Measurements from ENCODE around the gene STEAP3. TPM values are rescaled to one million over a fixed set of nuclear protein-coding genes. Genes with fewer than 3 reads are reported as not detected.

STEAP3 gene
- polyA plus RNA-seq, 1 donor from 2014 or later, result not detected

DNA sequence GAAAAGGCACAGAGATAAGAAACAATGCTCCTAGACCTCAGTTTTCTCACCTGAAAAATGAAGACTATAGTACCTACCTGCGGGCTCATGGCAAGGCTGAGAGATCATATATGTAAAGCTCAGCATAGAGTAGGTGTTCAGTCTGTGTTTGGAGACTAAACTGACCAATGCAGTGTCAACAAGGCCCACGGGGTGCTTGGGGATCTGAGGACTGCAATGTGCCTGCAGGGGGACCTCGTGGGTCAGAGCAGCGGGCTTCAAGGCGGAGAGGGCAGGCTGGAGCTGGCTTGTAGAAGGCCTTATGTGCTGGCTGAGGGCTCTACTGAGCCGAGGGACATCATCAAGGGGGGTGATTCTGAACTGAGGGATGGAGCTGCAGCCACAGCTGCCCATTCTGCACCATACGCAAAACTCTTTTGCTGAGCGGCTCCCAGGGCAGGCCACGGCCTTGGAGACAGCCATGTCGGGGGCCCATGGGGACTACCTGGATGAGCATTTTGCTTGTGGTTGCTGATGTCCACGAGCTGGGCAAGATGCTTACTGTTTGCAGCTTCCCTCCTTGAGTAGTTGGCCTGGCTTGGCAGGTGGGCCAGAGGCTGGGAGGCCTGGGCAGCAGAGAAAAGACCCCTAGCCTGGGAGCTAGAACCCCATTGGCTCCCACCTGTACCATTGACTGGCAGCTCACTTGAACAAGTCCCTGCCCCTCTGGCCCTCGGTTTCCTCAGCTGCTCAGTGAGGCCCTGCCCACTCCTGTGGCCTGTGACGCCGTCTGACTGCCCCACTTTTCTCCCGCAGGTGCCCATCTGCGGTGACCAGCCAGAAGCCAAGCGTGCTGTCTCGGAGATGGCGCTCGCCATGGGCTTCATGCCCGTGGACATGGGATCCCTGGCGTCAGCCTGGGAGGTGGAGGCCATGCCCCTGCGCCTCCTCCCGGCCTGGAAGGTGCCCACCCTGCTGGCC, 23.5 kb downstream of the STEAP3 start:
- no peak overlapping the region for H3K9ac ChIP-seq (ENCODE audit: low read length)
- H3K9me3 ChIP-seq (ENCODE audit: low read length), result no peaks in the 10 kb centered on the region
- no peaks in the 10 kb centered on the region for H4K20me1 ChIP-seq (ENCODE audit: insufficient read depth)
- H2AFZ ChIP-seq (ENCODE audit: low read depth, low read length), result no peak overlapping the region
- H3K4me2 ChIP-seq (ENCODE audit: low read length), result no peak overlapping the region
- H3K9me2 ChIP-seq (ENCODE audit: insufficient read depth, low read length), result no peaks in the 10 kb centered on the region
- H3K27ac ChIP-seq (ENCODE audit: low read length), result no peak overlapping the region
- H3K27me3 ChIP-seq (ENCODE audit: insufficient read depth, low read depth, low read length), result no peaks in the 10 kb centered on the region
- H3F3A ChIP-seq (ENCODE audit: insufficient read depth, low read length, poor library complexity, severe bottlenecking), result no peaks in the 10 kb centered on the region
- no peaks in the 10 kb centered on the region for H3K36me3 ChIP-seq (ENCODE audit: insufficient read depth, low read length)
- TF ChIP-seq EP300 (conservative IDR thresholded peaks at IDR 0.05; ENCODE audit: poor library complexity, severe bottlenecking), result no peak
- TF ChIP-seq, protein P1, sequence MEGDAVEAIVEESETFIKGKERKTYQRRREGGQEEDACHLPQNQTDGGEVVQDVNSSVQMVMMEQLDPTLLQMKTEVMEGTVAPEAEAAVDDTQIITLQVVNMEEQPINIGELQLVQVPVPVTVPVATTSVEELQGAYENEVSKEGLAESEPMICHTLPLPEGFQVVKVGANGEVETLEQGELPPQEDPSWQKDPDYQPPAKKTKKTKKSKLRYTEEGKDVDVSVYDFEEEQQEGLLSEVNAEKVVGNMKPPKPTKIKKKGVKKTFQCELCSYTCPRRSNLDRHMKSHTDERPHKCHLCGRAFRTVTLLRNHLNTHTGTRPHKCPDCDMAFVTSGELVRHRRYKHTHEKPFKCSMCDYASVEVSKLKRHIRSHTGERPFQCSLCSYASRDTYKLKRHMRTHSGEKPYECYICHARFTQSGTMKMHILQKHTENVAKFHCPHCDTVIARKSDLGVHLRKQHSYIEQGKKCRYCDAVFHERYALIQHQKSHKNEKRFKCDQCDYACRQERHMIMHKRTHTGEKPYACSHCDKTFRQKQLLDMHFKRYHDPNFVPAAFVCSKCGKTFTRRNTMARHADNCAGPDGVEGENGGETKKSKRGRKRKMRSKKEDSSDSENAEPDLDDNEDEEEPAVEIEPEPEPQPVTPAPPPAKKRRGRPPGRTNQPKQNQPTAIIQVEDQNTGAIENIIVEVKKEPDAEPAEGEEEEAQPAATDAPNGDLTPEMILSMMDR (IDR thresholded peaks at IDR 0.05; ENCODE audit: poor library complexity, severe bottlenecking), result no peak
- TF ChIP-seq, protein P2, sequence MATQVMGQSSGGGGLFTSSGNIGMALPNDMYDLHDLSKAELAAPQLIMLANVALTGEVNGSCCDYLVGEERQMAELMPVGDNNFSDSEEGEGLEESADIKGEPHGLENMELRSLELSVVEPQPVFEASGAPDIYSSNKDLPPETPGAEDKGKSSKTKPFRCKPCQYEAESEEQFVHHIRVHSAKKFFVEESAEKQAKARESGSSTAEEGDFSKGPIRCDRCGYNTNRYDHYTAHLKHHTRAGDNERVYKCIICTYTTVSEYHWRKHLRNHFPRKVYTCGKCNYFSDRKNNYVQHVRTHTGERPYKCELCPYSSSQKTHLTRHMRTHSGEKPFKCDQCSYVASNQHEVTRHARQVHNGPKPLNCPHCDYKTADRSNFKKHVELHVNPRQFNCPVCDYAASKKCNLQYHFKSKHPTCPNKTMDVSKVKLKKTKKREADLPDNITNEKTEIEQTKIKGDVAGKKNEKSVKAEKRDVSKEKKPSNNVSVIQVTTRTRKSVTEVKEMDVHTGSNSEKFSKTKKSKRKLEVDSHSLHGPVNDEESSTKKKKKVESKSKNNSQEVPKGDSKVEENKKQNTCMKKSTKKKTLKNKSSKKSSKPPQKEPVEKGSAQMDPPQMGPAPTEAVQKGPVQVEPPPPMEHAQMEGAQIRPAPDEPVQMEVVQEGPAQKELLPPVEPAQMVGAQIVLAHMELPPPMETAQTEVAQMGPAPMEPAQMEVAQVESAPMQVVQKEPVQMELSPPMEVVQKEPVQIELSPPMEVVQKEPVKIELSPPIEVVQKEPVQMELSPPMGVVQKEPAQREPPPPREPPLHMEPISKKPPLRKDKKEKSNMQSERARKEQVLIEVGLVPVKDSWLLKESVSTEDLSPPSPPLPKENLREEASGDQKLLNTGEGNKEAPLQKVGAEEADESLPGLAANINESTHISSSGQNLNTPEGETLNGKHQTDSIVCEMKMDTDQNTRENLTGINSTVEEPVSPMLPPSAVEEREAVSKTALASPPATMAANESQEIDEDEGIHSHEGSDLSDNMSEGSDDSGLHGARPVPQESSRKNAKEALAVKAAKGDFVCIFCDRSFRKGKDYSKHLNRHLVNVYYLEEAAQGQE (IDR thresholded peaks at IDR 0.05; ENCODE audit: borderline replicate concordance), result no peak
- TF ChIP-seq TAF1 (IDR thresholded peaks at IDR 0.05; ENCODE audit: low read depth), result no peak
- no peak for TF ChIP-seq SMC3 (conservative IDR thresholded peaks at IDR 0.05; ENCODE audit: poor library complexity)
- TF ChIP-seq EZH2 (IDR thresholded peaks at IDR 0.05; ENCODE audit: borderline replicate concordance, insufficient read depth, low read length, poor library complexity, severe bottlenecking), result no peak
- no peak for TF ChIP-seq RAD21 (conservative IDR thresholded peaks at IDR 0.05)
- H3K4me3 ChIP-seq (ENCODE audit: low read length), result no peak overlapping the region
- no peaks in the 10 kb centered on the region for H3K79me2 ChIP-seq (replicated peaks; ENCODE audit: insufficient read depth, low read length)

DNA sequence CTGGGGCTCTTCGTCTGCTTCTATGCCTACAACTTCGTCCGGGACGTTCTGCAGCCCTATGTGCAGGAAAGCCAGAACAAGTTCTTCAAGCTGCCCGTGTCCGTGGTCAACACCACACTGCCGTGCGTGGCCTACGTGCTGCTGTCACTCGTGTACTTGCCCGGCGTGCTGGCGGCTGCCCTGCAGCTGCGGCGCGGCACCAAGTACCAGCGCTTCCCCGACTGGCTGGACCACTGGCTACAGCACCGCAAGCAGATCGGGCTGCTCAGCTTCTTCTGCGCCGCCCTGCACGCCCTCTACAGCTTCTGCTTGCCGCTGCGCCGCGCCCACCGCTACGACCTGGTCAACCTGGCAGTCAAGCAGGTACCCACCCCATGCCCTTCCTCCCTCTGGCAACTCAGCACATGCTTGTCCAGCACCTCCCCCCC, 24.2 kb downstream of the STEAP3 start:
- Histone ChIP-seq H3K9ac (ENCODE audit: low read length) (no peak overlapping the region), H3K4me3 (ENCODE audit: low read length) (no peak overlapping the region), H3K79me2 (replicated peaks; ENCODE audit: insufficient read depth, low read length) (no peaks in the 10 kb centered on the region), H2AFZ (ENCODE audit: low read depth, low read length) (no peak overlapping the region), H3F3A (ENCODE audit: insufficient read depth, low read length, poor library complexity, severe bottlenecking) (no peaks in the 10 kb centered on the region), H3K27me3 (ENCODE audit: insufficient read depth, low read depth, low read length) (no peaks in the 10 kb centered on the region), H3K4me2 (ENCODE audit: low read length) (no peak overlapping the region), H4K20me1 (ENCODE audit: insufficient read depth) (no peaks in the 10 kb centered on the region), H3K9me3 (ENCODE audit: low read length) (no peaks in the 10 kb centered on the region), H3K9me2 (ENCODE audit: insufficient read depth, low read length) (no peaks in the 10 kb centered on the region), H3K36me3 (ENCODE audit: insufficient read depth, low read length) (no peaks in the 10 kb centered on the region), H3K27ac (ENCODE audit: low read length) (no peak overlapping the region)
- TF ChIP-seq EP300 (conservative IDR thresholded peaks at IDR 0.05; ENCODE audit: poor library complexity, severe bottlenecking) (no peak), RAD21 (conservative IDR thresholded peaks at IDR 0.05) (no peak), EZH2 (IDR thresholded peaks at IDR 0.05; ENCODE audit: borderline replicate concordance, insufficient read depth, low read length, poor library complexity, severe bottlenecking) (no peak), SMC3 (conservative IDR thresholded peaks at IDR 0.05; ENCODE audit: poor library complexity) (no peak), POLR2AphosphoS5 (IDR thresholded peaks at IDR 0.05) (no peak), MXI1 (conservative IDR thresholded peaks at IDR 0.05; ENCODE audit: poor library complexity, severe bottlenecking) (no peak), TAF1 (IDR thresholded peaks at IDR 0.05; ENCODE audit: low read depth) (no peak)
- TF ChIP-seq, protein P1 (IDR thresholded peaks at IDR 0.05; ENCODE audit: poor library complexity, severe bottlenecking), result no peak
- TF ChIP-seq, protein P2 (IDR thresholded peaks at IDR 0.05; ENCODE audit: borderline replicate concordance), result no peak
